Activated CD8-positive, alpha-beta memory T cell treated with anti-CD3 and anti-CD28 coated beads, Interleukin-2, amount 50 U/mL, for 24 hours (primary cell): Measurements from ENCODE around the gene TNS3.

Experiments used
- DNase-seq: peaks from one replicate; pipeline ENCODE4 v3.0.0-alpha.2; 2020; ENCODE audit errors: extremely low read depth

TNS3 gene

DNA sequence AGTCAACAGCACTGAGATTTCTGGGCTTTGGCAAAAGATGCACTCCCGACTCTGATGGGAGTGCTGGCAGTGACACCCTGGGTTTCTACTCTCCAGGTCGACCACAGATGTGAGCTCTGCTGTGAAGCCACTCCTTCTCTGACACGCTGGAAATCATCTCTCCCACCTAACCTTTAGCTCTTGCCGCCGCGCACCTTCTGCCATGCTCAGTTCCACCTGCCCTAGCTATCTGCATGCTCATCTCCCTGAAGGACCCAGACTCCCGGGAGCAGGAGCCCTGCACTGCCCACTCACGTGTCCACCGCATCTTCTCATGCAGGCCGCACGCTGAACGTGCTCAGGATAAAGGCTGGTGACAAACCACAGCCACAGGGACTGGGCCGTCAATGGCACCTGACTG is 174.8 kb downstream of the TNS3 start:
- no peak for DNase-seq

DNA sequence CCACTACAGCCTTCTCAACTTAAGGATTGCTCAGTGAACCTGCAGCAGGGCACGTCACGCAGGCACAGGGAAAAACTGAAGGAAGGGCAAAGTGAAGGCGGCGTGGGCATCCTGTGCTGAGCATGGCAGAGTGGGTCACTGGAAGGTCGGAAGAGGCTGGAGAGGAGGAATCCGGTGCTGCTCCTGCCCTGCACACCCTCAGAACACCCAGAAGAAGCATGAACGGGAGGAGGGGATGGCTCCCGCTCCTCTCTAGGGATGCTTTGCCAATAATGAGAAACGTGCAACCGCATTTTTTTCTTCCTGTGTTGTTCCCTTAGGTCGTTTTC is 175.1 kb downstream of the TNS3 start:
- no peak for DNase-seq

DNA sequence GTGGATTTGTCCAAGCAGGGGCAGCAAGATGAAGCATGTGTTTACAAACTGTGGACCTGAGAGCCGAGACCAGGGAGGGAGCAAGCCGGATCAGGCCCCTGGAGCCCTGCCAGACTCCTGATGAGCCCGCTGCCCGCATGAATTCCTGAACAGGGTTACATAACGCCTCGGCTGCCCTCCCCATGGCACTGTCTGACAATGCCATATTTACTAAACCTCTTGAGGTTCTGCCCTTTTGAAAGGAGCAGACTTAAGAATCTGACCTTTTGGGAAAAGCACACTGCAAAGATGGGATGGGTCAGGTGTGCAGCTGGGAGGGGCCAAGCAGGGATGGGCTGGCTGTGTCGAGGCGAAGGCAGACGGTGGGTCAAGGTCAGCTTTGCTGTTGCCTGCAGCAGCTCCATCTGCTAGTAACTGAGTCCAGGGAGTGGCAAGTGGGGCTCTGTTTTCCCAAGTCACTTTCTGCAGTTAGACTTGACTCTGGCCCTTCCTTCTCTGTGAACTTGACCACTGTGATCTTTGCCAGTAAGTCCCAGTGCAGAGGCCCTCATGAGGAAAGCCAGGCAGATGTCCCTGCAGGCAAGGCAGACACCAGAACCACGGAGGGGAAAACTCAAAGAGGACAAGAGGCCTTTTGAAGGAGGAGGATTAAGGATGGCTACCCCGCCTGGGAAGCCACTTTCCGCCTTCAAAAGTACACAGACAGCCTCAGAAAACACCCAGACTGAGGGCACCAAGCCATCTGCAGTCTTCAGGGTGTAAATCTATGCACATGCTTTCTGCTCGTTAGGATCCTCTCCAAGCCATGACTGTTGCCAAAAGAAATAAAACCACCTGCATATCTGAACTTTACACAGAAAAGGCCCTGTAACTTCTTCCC is 175.8 kb downstream of the TNS3 start:
- no peak for DNase-seq

DNA sequence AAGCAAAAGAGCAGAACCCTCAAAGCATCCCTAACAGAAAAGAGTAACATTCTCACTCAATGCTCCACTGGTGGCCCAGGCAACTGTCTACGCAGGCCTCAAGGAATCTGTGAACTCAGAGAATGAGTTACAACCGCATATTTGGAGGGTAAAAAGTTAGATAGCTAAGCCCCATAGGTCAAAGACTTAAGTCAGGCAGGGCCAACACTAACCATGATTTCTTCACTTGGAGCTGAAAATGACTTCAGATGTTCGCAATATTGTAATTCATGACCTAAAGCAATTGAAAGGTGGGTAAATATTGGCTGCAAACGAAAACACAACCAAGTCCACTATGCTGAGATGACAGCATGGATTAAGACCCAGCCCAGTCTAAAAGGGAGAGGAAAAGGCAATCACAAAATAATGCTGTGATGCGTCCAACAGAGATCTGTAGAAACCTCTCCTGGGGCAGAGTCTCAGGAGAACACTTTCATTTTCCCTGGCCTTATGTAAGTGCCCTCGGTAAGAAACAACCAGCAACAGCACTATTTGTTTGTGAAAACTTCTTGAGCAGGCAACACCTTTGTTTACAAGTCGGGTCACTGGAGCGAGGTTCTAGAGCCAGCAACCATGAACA is 176.5 kb downstream of the TNS3 start:
- no peak for DNase-seq

DNA sequence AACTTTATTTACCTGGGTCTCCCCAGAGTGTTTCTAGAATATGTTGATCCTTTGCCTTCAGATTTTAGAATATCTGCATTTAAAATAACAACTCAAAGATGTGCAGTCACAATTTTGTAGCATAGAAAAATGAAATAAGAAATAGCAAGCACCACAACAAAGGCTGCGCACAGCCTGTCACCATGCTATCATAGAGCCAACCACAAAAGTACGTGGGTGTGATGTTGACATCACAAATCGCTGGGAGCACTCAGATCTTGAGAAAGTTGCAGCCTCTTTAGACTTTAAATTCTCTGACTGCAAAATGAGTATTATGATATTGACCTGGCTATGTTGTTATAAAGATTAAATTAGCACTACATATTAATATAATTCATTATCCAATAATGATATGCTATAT is 177.9 kb downstream of the TNS3 start:
- DNase-seq, result no peak

DNA sequence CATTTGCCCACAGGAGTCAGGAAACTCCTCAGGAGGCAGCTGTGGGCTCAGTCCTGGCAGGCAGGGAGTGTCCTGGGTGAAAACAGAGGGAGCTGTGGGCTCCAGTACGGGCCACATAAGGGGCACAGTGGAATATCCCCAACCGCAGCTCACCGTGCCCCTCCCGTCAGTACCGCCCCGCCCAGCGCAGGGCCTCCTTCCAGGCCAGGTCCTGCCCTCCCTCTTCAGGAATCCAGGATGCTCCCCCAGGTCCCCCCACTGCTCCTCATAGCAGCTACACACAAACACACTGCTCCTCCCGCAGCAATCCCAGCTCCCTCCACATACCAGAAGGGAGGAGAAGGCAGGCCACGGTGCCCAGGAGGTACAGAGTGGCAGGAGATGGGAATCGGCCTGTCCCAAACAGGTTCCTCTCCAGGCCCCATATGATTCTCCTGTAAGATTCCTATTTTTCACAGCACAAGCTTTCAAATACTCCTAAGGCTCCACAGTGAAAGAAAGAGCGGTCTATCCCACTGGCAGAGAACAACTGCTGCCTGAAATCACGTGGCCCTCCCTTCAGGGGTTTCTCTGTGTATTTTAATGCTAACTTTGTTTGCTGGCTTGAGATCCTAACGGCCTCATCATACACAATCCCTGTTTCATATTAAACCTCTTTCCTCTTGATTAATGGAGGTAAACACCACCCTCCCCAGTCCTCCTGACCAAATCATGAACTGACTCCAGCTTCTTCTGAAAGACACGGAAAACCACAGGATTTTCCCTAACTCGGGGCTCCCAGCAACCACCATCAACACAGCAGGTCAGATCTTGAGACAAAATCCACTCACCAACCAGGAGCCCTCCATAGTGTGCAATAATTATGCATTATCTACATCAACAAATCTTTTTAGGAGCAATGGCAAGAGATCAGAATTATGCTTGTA is 178.7 kb downstream of the TNS3 start:
- no peak for DNase-seq

DNA sequence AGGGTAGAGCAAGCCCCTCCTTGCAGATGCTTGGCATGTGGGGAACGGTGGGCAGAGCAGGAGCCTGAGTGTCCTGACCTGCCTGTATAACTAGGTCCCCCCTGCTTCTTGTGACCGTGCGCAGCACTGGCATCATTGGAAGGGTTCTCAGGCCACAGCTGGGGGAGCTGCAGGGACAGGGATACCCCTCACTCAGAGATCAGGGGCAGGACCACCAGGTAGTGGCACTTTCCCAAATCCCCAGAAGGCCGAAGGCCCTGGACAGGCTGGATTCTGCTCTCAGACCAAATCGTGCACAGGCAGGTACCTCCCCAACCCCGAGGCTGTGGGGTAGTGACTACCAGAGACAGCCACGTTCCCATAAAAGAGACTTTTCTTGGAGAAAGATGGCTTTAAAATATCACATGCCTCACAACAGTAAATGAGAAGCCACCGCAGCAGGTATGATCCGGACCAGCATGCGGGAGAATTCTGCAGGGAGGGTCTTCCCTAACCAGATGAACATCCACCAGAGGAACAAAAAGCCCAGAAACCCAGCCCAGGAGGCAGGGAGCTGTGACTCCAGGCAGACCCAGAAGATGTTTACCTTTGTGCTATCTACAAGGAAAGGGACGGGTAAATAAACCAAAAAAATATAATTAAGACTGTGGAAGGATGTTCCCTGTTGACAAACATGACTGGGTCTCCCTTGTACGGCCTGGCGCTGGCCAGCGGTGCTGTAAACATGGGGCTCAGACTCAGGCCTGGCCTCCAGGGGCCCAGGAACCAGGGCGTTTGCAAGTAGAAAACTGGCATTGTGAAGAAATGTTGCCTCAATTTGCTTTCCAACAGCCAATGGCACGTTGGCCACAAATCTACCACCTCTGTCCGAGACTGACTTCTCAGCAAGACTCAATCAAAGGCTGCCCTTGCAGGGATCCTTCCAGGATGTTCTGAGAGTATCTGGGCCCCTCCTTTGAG is 180.0 kb downstream of the TNS3 start:
- no peak for DNase-seq

DNA sequence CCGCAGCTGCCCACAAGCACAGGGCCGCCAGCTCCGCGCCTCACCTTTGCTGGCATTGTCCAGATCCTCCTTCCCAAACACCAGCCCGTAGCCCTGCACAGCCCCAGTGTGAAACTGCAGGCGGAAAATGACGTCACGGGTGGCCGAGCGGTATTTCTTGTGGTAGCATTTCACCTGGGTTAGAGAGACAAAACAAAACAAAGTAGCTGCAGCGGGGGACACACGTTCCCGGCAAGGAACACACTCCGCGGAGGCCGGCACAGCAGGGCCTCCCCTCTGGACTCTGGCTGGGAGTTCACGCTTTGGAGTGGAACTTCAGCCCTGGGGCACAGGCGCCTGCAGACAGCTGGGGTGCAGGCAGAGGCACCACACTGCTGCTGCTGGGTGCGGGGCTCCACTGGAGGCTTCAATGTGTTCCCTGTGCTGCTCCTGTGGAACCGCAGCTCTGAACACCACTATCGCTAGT is 181.1 kb downstream of the TNS3 start:
- DNase-seq, result no peak

DNA sequence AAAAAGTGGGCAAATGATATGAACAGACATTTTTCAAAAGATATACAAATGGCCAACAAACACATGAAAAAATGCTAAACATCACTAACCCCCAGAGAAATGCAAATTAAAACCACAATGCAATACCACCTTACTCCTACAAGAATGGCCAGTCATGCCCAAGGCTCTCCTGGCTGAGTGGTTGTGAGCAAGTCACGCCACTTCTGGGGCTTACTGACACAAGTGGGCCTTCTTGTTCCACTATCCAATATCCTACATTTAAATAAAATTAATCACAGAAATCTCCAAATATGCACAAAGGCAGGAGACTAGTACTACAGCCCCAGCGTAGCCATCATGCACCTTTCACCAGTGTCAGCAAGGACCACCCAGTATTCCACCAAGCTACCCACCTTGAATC is 181.9 kb downstream of the TNS3 start:
- no peak for DNase-seq

DNA sequence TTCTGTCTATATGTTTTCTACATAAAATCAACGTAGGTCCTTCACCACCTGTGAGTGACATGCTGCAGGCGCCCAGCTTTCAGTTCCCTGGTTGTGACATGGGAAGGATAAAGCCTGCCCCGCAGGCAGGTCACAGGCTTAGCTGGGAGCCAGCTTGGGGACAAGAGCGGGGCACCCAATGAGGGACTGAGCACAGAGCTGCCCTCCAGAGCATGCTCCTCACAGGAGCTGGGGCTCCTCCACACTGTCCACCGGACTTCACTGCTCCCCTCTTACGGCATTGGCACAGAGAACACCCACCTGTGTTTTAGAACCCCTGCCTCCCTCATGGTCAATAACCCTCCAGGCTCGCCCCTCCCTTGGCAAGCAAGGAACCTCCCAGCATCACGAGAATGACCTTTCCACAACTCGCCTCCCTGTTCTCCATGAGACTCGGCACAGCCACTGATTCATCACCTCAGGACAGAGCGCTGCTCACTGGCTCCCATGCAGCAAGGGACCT is 187.1 kb downstream of the TNS3 start:
- DNase-seq, result no peak

DNA sequence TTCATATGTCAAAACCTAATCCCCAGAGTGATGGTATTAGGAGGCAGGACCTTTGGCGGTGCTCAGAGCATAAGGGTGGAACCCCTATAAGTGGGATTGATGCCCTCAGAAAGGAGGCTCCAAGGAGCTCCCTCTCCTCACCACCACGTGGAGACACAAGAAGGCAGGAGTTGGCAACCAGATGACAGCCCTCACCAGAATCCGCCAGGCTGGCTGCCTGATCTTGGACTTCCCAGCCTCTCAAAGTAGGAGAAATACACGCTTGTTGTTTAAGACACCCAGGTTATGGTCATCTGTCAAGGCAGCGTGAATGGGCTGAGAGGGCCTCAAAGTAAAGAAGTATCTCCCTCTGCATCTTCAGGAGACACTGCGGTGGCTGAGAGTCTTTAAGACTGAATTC is 187.7 kb downstream of the TNS3 start:
- no peak for DNase-seq

DNA sequence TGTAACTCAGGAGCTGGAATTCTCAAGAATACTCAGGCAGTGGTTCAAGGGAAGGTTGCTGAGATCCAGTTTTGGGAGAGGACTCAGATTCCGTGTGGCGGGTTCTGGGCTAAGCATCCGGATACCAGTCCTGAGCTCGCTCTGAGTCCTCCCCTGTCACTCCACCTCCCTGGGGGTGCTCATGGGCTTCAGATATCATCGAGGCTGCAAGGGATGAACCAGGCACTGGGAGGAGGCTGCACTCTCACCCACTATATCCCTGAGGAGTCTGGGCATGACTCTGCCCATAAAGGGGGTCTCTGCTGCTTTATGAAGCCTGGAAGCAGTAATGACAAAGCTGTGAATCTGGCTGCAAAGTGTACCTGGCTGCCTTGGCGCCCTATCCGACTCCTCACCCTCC is 188.5 kb downstream of the TNS3 start:
- no peak for DNase-seq

DNA sequence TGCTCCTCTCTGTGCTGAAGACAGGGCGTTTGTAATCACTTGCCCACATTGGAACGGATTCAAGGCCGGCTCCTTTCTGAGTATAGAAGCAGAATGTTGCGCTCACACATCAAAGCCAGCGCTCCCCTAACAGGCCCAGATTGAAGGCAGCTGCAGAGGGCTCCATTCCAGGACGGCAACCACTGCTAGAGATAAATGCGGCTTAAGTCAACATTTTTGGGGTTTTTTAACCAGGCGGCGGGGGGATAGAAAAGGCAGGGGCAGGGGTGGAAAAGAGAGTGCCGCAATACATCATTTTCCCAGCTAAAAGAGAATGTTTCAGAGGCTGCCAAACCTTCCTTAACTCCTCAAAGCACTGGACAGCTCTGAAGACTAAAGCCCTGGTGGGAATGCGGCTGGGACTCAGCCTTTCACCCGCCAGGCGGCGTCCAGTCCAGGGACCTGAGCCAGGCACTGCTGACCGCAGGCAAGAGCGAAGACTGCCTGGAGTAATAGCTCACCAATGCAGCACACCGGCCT is 189.6 kb downstream of the TNS3 start:
- DNase-seq, result no peak

DNA sequence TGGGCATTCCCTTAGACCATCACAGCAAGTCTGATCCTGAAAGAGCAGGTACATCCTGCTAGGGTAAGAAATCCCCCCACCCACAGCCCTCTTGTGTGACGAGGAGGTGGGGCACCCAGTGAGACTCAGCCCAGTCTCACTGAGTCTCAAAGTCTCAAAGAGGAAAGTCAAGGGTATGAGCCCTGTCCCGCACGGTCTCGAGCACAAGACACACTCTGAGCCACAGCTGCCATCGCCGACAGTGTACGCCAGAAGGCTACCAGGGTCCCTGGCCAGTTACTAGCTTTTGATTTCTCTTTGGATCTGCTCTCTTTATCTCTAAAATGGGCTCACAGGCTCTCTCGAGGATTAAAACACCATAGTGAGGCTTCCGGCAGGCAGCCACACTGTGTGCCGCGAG is 190.2 kb downstream of the TNS3 start:
- no peak for DNase-seq

DNA sequence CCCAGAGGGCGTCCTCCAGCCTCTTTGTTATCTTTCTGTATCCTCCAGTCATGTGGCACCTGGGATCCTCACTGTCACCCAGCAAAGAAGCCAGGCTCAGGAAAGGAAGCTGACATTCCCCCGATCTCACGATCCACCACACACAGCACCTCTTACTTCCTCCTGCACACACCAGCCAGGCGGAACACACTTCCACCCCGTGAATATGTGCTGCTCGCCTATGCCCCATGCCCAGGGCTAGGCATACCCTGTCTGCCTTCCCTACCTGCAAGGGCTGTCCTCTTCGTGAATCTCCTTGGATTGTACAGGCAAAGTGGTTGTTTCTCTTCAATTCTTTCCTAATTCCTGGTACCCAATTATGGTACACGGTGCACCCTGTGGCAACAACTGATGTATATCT is 191.0 kb downstream of the TNS3 start:
- DNase-seq, result no peak

DNA sequence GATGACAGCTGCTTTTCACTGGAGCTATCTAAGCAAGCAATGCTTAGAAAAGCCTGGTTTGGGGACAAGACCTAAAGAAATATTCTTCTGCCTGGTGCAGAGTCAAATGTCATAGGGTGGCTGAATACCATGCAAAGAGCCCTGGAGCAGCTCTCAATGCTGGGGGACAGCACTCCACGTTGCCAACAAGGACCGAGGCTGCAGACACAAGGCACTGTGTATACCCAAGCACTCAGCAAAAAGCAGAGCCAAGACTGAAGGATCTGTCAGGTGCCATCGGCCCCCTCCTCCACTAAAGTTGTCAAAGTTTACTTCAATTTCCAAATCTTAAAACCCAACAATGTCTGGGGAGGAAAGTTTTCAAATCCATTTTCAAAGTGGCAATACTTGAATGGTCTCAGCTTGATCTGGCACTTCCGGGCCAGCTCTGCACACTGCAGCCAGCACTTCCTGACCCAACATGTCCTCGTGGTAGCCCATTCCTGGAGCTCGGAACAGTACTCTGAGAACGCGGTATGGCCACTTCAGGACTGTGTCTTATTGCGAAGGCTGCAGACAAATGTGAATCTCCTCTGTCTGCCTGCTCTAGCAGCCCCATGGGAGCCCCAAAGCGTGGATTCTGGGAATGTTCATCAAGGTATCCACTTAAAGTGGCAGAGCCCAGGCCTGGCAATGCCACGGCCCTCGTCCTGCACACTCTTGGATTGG is 191.8 kb downstream of the TNS3 start:
- no peak for DNase-seq

DNA sequence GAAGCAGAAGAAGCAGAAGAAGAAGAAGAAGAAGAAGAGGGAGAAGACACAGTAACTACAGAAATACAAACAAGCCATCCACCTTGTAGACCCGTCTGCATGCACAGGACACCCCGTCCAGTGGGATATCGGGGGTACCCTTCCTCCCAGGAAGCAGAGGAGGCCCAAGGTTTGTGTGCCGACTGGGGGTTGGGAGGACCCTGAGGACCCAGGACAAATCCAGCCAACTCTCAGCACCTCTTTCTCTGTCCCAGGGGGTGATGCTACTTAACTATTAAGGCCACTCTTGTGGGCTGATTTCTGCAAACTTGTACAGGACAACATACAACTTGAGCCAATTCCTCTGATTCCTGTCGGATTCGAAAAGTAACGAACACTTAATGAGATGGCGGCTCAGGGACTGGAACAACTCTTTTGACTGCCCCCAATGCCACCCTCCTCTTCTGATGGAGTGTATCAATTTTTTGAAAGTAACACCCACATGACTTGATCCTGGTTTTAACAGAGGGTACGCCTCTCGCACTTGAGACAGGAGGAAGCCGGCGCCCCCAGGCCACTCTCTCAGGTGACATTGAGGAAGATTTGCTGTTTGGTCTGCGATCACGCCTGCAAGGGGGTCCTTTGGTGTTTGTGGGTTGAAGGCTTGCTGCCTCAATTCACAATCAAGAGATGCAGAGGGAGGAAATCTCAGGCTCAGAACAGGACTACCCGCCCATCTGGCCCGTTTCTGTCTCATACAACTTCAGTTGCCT is 192.6 kb downstream of the TNS3 start:
- no peak for DNase-seq

DNA sequence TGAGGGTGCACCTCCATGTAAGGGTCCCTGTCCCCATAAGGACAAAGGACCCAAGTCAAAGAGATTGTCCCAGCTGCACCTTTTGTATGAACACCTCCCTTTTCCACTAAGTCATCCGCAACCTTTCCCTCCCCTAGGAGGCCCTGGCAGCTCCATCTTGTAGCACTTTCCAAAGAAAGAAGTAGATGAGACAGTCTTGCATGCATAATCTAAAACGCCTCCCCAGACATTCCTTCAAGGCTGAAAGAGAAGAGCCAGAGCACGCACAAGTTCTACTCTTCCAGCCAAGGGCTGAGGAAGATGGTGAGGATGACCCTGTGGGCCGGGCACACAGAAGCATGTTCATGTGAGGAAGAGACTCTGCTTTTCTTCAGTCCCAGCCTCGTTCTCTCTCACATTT is 194.4 kb downstream of the TNS3 start:
- DNase-seq, result no peak

DNA sequence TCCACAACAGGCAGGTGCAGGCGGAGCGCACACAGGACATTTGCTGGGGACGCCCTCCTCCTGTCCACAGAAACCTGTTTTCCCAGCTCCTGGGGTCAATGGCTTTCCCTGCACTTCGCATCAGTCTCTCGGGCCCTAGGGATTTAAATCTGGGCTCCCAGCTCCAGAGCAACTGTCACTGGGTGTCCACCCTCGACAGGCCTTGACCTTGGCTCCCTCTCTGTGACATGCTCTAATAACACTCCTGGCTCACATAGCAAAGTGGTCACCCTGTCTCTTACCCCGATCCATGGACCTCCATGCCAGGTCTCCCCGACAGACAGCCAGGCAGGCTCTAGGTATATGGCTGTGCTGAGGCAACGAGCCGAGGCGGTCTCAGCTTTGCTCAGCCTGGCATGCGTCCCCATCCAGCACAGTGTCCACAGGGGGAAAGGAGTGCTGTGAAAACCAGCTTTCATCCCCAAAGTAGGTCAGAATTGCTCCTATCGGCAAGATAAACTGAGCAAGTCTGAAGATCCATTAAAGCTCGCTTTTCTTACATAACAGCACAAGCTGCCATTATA is 195.6 kb downstream of the TNS3 start:
- DNase-seq, result no peak
